SK-N-SH (cell line): ENCODE results near the gene ADD2. TPM values are rescaled to one million over a fixed set of nuclear protein-coding genes. Genes with fewer than 3 reads are reported as not detected.

Source experiments
- CTCF ChIA-PET: fragments of 300-600, 350-600 bp; formaldehyde crosslinking; extraction: SDS; loops from one replicate; lab custom pipeline; 2021; lab: Yijun Ruan, JAX
- POLR2A ChIA-PET: fragments of 350-600 bp; sonication (Branson Sonifier 250); formaldehyde crosslinking; extraction: SDS; loops from one replicate; lab custom pipeline; 2020; ENCODE audit warnings: antibody characterized with exemption, inconsistent platforms; lab: Yijun Ruan, JAX
- DNase-seq: peaks from one replicate; pipeline ENCODE4 v3.0.0; 2012
- H2AFZ ChIP-seq: fragments of 200-600 bp; sonication (generic); 2 replicates; pipeline ENCODE4 v1.8.1; 2016; ENCODE audit warnings: antibody characterized with exemption, mild to moderate bottlenecking, low read depth
- H3F3A ChIP-seq: fragments of 200-600 bp; sonication (generic); replicated peaks from 2 replicates; pipeline ENCODE3; 2016; ENCODE audit warnings: antibody characterized with exemption, mild to moderate bottlenecking; ENCODE audit not compliant: insufficient read depth
- H3K27ac ChIP-seq, 2 experiments: fragments of 200-500 bp in 1 of 2; fragments of 200-600 bp in 1 of 2; sonication (Bioruptor generic) in 1 of 2; sonication (generic), shearing (Covaris generic) in 1 of 2; 2 replicates each; pipeline versions ENCODE4 v1.5.1 to v1.6.1; 2014 to 2016; ENCODE audit warnings: low read depth in 2 of 2, inconsistent platforms in 1 of 2, low read length in 1 of 2, mild to moderate bottlenecking in 1 of 2, mixed read lengths in 1 of 2
- H3K27me3 ChIP-seq: fragments of 200-600 bp; sonication (generic), shearing (Covaris generic); 2 replicates; pipeline ENCODE4 v1.6.1; 2016; ENCODE audit warnings: mixed run types; ENCODE audit not compliant: insufficient read depth
- H3K36me3 ChIP-seq, 2 experiments: fragments of 200-500 bp in 1 of 2; fragments of 200-600 bp in 1 of 2; sonication (Bioruptor generic) in 1 of 2; sonication (generic) in 1 of 2; replicated peaks in 1 of 2; 2 replicates each; pipeline versions ENCODE3 to v1.5.1; 2014 to 2016; ENCODE audit warnings: low read length in 1 of 2, mild to moderate bottlenecking in 1 of 2; ENCODE audit not compliant: insufficient read depth in 2 of 2, control insufficient read depth in 1 of 2
- H3K4me1 ChIP-seq, 2 experiments: fragments of 200-500 bp in 1 of 2; fragments of 200-600 bp in 1 of 2; sonication (Bioruptor generic) in 1 of 2; sonication (generic), shearing (Covaris generic) in 1 of 2; 2 replicates each; pipeline versions ENCODE4 v1.5.1 to v1.6.1; 2014 to 2016; ENCODE audit warnings: low read depth in 1 of 2, low read length in 1 of 2, mixed run types in 1 of 2; ENCODE audit not compliant: insufficient read depth in 2 of 2, control insufficient read depth in 1 of 2
- H3K4me2 ChIP-seq: fragments of 200-600 bp; sonication (generic), shearing (Covaris generic); 2 replicates; pipeline ENCODE4 v1.6.1; 2017; ENCODE audit warnings: mixed run types
- H3K4me3 ChIP-seq, 2 experiments: fragments of 200-500 bp in 1 of 2; fragments of 200-600 bp in 1 of 2; sonication (Bioruptor generic) in 1 of 2; sonication (generic), shearing (Covaris generic) in 1 of 2; 2 replicates each; pipeline versions ENCODE4 v1.5.1 to v1.8.1; 2014 to 2016; ENCODE audit warnings: low read depth in 2 of 2, inconsistent platforms in 1 of 2, low read length in 1 of 2, mild to moderate bottlenecking in 1 of 2, mixed read lengths in 1 of 2, moderate library complexity in 1 of 2
- H3K79me2 ChIP-seq: fragments of 200-600 bp; sonication (generic); 2 replicates; pipeline ENCODE4 v1.8.1; 2017; ENCODE audit warnings: mild to moderate bottlenecking; ENCODE audit not compliant: insufficient read depth
- H3K9ac ChIP-seq: fragments of 200-600 bp; sonication (generic); 2 replicates; pipeline ENCODE4 v1.6.1; 2017; ENCODE audit warnings: mixed run types
- H3K9me2 ChIP-seq: fragments of 200-600 bp; sonication (generic); 2 replicates; pipeline ENCODE4 v1.6.1; 2017; ENCODE audit warnings: mixed run types
- H3K9me3 ChIP-seq: fragments of 200-600 bp; sonication (generic); 2 replicates; pipeline ENCODE4 v1.6.1; 2017; ENCODE audit warnings: mixed run types, mild to moderate bottlenecking, moderate library complexity
- H4K20me1 ChIP-seq: fragments of 200-600 bp; sonication (generic); 2 replicates; pipeline ENCODE4 v1.6.1; 2017; ENCODE audit warnings: mild to moderate bottlenecking, mixed run types; ENCODE audit not compliant: insufficient read depth
- ELF1 ChIP-seq: IDR thresholded peaks from 2 replicates; pipeline ENCODE4 v1.4.0; 2012
- EZH2phosphoT487 ChIP-seq: fragments of 200-600 bp; sonication (generic); IDR thresholded peaks from 2 replicates; pipeline ENCODE4 v1.6.1; 2017; ENCODE audit warnings: low read depth, mixed run types, mild to moderate bottlenecking, antibody characterized with exemption, moderate library complexity, borderline replicate concordance
- GATA2 ChIP-seq: sonication (generic); formaldehyde crosslinking; IDR thresholded peaks from 2 replicates; pipeline ENCODE4 v1.5.0; 2020; ENCODE audit warnings: mild to moderate bottlenecking, missing genetic modification reagents
- NRF1 ChIP-seq: IDR thresholded peaks from 2 replicates; pipeline ENCODE4 v1.6.1; 2012; ENCODE audit warnings: low read depth, mild to moderate bottlenecking, low read length
- POLR2AphosphoS5 ChIP-seq: IDR thresholded peaks from 2 replicates; pipeline ENCODE4 v1.6.1; 2012; ENCODE audit warnings: low read depth, low read length
- RAD21 ChIP-seq: IDR thresholded peaks from 2 replicates; pipeline ENCODE4 v1.6.1; 2012; ENCODE audit warnings: mild to moderate bottlenecking, low read length
- RCOR1 ChIP-seq: fragments of 150-350 bp; IDR thresholded peaks from 2 replicates; pipeline ENCODE4 v1.6.1; 2017; ENCODE audit warnings: antibody characterized with exemption, low read length
- RFX5 ChIP-seq: IDR thresholded peaks from 2 replicates; pipeline ENCODE4 v1.6.1; 2012; ENCODE audit warnings: mild to moderate bottlenecking, improper control_type of control experiment, low read length
- RXRA ChIP-seq: IDR thresholded peaks from 2 replicates; pipeline ENCODE4 v1.4.0; 2012; ENCODE audit warnings: low read depth, mild to moderate bottlenecking, borderline replicate concordance
- SMC3 ChIP-seq: IDR thresholded peaks from 2 replicates; pipeline ENCODE4 v1.6.1; 2012; ENCODE audit warnings: low read depth, low read length, improper control_type of control experiment
- TAF1 ChIP-seq: IDR thresholded peaks from 2 replicates; pipeline ENCODE4 v1.6.1; 2012; ENCODE audit warnings: low read depth, mild to moderate bottlenecking, low read length, moderate library complexity, borderline replicate concordance
- TCF12 ChIP-seq: IDR thresholded peaks from 2 replicates; pipeline ENCODE4 v1.4.0; 2012
- WGBS: methylation state at CpG from one replicate; pipeline ENCODE4 v1.1.6; 2017; ENCODE audit warnings: low lambda C conversion rate; 5-methylcytosine and 5-hydroxymethylcytosine counted together
- polyA plus RNA-seq, 3 experiments: library from polyadenylated mRNA; depleted of rRNA; stranded (reverse); fragments of >200 nt; gene quantifications; 2 replicates each; pipeline ENCODE4 v1.2.3, GENCODE V29; 2012
- TF ChIP-seq, protein P1 (sequence below): IDR thresholded peaks from 2 replicates; pipeline ENCODE4 v1.6.1; 2012; ENCODE audit warnings: mild to moderate bottlenecking, low read depth, low read length, moderate library complexity
- TF ChIP-seq, protein P2 (sequence below): IDR thresholded peaks from 2 replicates; pipeline ENCODE4 v1.4.0; 2012; ENCODE audit warnings: low read depth, borderline replicate concordance
- TF ChIP-seq, protein P3 (sequence below): IDR thresholded peaks from 2 replicates; pipeline ENCODE4; 2012
- TF ChIP-seq, protein P4 (sequence below): IDR thresholded peaks from 2 replicates; pipeline ENCODE4 v1.4.0; 2012; ENCODE audit warnings: low read depth
- TF ChIP-seq, protein P5 (sequence below): fragments of 150-350 bp; IDR thresholded peaks from 2 replicates; pipeline ENCODE4 v1.6.1; 2016; ENCODE audit warnings: mild to moderate bottlenecking, low read depth, low read length
- TF ChIP-seq, protein P6 (sequence below): fragments of 150-350 bp; IDR thresholded peaks from 2 replicates; pipeline ENCODE4 v1.6.1; 2017; ENCODE audit warnings: antibody characterized with exemption, low read length, low read depth, borderline replicate concordance
- TF ChIP-seq, protein P7 (sequence below): IDR thresholded peaks from 2 replicates; pipeline ENCODE4 v1.4.0; 2012; ENCODE audit warnings: low read depth, borderline replicate concordance
- TF ChIP-seq, protein P8 (sequence below): fragments of 200-600 bp; sonication (generic); IDR thresholded peaks from 2 replicates; pipeline ENCODE4 v1.6.1; 2017; ENCODE audit warnings: antibody characterized with exemption, mild to moderate bottlenecking, moderate library complexity

Gene ADD2
- polyA plus RNA-seq, 1 of the 3 experiments (the other 2 are of a cell fraction): 0.30 TPM

DNA sequence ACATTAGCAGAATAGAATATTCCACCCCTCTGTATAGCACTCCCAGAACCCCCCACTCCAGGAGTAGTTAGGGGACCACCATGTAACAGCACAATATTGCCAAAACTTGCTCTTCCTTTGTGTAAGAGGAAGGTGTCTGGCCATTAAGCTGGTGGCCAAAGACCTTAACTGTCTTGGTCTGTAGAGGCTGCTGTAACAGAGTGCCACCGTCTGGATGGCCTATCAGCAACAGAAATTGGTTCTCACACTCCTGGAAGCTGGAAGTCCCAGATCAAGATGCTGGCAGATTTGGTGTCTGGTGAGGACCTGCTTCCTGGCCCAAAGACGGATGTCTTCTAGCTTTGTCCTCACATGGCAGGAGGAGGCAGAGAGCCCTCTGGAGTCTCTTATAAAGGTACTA, 152.8 kb downstream of the ADD2 start:
- no peak overlapping the region for H3K4me3 ChIP-seq
- H2AFZ ChIP-seq: no peak overlapping the region
- no peaks in the 10 kb centered on the region for H3F3A ChIP-seq
- H3K27ac ChIP-seq: no peak overlapping the region
- no peaks in the 10 kb centered on the region for H3K36me3 ChIP-seq
- peaks cover 24% of the 10 kb centered on the region; the same call in 1 of the 2 replicates for H3K27me3 ChIP-seq
- no peaks in the 10 kb centered on the region for H3K79me2 ChIP-seq
- TF ChIP-seq, protein P1, sequence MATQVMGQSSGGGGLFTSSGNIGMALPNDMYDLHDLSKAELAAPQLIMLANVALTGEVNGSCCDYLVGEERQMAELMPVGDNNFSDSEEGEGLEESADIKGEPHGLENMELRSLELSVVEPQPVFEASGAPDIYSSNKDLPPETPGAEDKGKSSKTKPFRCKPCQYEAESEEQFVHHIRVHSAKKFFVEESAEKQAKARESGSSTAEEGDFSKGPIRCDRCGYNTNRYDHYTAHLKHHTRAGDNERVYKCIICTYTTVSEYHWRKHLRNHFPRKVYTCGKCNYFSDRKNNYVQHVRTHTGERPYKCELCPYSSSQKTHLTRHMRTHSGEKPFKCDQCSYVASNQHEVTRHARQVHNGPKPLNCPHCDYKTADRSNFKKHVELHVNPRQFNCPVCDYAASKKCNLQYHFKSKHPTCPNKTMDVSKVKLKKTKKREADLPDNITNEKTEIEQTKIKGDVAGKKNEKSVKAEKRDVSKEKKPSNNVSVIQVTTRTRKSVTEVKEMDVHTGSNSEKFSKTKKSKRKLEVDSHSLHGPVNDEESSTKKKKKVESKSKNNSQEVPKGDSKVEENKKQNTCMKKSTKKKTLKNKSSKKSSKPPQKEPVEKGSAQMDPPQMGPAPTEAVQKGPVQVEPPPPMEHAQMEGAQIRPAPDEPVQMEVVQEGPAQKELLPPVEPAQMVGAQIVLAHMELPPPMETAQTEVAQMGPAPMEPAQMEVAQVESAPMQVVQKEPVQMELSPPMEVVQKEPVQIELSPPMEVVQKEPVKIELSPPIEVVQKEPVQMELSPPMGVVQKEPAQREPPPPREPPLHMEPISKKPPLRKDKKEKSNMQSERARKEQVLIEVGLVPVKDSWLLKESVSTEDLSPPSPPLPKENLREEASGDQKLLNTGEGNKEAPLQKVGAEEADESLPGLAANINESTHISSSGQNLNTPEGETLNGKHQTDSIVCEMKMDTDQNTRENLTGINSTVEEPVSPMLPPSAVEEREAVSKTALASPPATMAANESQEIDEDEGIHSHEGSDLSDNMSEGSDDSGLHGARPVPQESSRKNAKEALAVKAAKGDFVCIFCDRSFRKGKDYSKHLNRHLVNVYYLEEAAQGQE: no peak
- TF ChIP-seq TCF12: no peak
- no peak for TF ChIP-seq SMC3
- TF ChIP-seq, protein P2, sequence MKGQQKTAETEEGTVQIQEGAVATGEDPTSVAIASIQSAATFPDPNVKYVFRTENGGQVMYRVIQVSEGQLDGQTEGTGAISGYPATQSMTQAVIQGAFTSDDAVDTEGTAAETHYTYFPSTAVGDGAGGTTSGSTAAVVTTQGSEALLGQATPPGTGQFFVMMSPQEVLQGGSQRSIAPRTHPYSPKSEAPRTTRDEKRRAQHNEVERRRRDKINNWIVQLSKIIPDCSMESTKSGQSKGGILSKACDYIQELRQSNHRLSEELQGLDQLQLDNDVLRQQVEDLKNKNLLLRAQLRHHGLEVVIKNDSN: no peak
- no peak for TF ChIP-seq POLR2AphosphoS5
- TF ChIP-seq, protein P3, sequence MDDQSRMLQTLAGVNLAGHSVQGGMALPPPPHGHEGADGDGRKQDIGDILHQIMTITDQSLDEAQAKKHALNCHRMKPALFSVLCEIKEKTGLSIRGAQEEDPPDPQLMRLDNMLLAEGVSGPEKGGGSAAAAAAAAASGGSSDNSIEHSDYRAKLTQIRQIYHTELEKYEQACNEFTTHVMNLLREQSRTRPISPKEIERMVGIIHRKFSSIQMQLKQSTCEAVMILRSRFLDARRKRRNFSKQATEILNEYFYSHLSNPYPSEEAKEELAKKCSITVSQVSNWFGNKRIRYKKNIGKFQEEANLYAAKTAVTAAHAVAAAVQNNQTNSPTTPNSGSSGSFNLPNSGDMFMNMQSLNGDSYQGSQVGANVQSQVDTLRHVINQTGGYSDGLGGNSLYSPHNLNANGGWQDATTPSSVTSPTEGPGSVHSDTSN: no peak
- TF ChIP-seq RFX5: no peak
- no peak for TF ChIP-seq RAD21
- TF ChIP-seq TAF1: no peak
- TF ChIP-seq, protein P4, sequence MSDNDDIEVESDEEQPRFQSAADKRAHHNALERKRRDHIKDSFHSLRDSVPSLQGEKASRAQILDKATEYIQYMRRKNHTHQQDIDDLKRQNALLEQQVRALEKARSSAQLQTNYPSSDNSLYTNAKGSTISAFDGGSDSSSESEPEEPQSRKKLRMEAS: no peak
- TF ChIP-seq NRF1: no peak
- no peak for TF ChIP-seq RXRA
- TF ChIP-seq, protein P5, sequence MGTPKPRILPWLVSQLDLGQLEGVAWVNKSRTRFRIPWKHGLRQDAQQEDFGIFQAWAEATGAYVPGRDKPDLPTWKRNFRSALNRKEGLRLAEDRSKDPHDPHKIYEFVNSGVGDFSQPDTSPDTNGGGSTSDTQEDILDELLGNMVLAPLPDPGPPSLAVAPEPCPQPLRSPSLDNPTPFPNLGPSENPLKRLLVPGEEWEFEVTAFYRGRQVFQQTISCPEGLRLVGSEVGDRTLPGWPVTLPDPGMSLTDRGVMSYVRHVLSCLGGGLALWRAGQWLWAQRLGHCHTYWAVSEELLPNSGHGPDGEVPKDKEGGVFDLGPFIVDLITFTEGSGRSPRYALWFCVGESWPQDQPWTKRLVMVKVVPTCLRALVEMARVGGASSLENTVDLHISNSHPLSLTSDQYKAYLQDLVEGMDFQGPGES: no peak
- TF ChIP-seq, protein P6, sequence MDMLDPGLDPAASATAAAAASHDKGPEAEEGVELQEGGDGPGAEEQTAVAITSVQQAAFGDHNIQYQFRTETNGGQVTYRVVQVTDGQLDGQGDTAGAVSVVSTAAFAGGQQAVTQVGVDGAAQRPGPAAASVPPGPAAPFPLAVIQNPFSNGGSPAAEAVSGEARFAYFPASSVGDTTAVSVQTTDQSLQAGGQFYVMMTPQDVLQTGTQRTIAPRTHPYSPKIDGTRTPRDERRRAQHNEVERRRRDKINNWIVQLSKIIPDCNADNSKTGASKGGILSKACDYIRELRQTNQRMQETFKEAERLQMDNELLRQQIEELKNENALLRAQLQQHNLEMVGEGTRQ: no peak
- no peak for TF ChIP-seq GATA2 (CRISPR knock-in tag)
- TF ChIP-seq EZH2phosphoT487: no peak
- no peak for TF ChIP-seq RCOR1
- TF ChIP-seq, protein P7, sequence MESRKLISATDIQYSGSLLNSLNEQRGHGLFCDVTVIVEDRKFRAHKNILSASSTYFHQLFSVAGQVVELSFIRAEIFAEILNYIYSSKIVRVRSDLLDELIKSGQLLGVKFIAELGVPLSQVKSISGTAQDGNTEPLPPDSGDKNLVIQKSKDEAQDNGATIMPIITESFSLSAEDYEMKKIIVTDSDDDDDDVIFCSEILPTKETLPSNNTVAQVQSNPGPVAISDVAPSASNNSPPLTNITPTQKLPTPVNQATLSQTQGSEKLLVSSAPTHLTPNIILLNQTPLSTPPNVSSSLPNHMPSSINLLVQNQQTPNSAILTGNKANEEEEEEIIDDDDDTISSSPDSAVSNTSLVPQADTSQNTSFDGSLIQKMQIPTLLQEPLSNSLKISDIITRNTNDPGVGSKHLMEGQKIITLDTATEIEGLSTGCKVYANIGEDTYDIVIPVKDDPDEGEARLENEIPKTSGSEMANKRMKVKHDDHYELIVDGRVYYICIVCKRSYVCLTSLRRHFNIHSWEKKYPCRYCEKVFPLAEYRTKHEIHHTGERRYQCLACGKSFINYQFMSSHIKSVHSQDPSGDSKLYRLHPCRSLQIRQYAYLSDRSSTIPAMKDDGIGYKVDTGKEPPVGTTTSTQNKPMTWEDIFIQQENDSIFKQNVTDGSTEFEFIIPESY: no peak
- TF ChIP-seq ELF1: no peak
- TF ChIP-seq, protein P8, sequence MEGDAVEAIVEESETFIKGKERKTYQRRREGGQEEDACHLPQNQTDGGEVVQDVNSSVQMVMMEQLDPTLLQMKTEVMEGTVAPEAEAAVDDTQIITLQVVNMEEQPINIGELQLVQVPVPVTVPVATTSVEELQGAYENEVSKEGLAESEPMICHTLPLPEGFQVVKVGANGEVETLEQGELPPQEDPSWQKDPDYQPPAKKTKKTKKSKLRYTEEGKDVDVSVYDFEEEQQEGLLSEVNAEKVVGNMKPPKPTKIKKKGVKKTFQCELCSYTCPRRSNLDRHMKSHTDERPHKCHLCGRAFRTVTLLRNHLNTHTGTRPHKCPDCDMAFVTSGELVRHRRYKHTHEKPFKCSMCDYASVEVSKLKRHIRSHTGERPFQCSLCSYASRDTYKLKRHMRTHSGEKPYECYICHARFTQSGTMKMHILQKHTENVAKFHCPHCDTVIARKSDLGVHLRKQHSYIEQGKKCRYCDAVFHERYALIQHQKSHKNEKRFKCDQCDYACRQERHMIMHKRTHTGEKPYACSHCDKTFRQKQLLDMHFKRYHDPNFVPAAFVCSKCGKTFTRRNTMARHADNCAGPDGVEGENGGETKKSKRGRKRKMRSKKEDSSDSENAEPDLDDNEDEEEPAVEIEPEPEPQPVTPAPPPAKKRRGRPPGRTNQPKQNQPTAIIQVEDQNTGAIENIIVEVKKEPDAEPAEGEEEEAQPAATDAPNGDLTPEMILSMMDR: no peak
- H3K9me3 ChIP-seq: no peaks in the 10 kb centered on the region
- ChIA-PET CTCF (interaction anchor here (7.6 to 8.0 kb wide), 2 partner anchors 274 to 313 kb away, joined by 125 to 134 read pairs; partner anchors contain the start of gene FAM136A), POLR2A (no interaction called here)
- no peak for DNase-seq
- WGBS: 20% methylated on average over 2 of the region's 2 CpGs
- H3K4me2 ChIP-seq: no peak overlapping the region
- H3K9ac ChIP-seq: no peak overlapping the region
- H3K4me1 ChIP-seq: no peaks in the 10 kb centered on the region
- no peaks in the 10 kb centered on the region for H4K20me1 ChIP-seq
- no peaks in the 10 kb centered on the region for H3K9me2 ChIP-seq
